ENCODE measurements around the gene ITGBL1. TPM values are rescaled to one million over a fixed set of nuclear protein-coding genes. Genes with fewer than 3 reads are reported as not detected.

ITGBL1 gene
- total and polyA plus RNA-seq, 2 experiments from 2014 or later = 0.29 TPM; not detected in 1

- TF ChIP-seq CREB1 (CRISPR knock-in tag; IDR thresholded peaks at IDR 0.05; ENCODE audit: low read depth) (no peak), EZH2phosphoT487 (IDR thresholded peaks at IDR 0.05; ENCODE audit: unreplicated experiment) (no peak), POLR2AphosphoS5 (IDR thresholded peaks at IDR 0.05; ENCODE audit: low read depth) (no peak)
- no peaks in the 10 kb centered on the region for H3K79me2 ChIP-seq (replicated peaks; ENCODE audit: insufficient read depth)
- H3K27ac Mint-ChIP-seq = no peak overlapping the region
- H3K36me3 ChIP-seq (ENCODE audit: insufficient read depth) = no peaks in the 10 kb centered on the region
- no peaks in the 10 kb centered on the region for H3K9me3 Mint-ChIP-seq
- peaks cover 4% of the 10 kb centered on the region for H3K4me1 ChIP-seq (ENCODE audit: insufficient read depth)
- no peaks in the 10 kb centered on the region for H3F3A ChIP-seq (replicated peaks; ENCODE audit: low read depth)
- ATAC-seq = no peak
- no peak overlapping the region for H3K4me3 Mint-ChIP-seq
- H3K9me2 ChIP-seq (ENCODE audit: insufficient read depth) = no peaks in the 10 kb centered on the region
- no peak overlapping the region for H3K4me3 ChIP-seq
- no peaks in the 10 kb centered on the region for H3K36me3 Mint-ChIP-seq (ENCODE audit: low read depth)
- H3K4me1 Mint-ChIP-seq = peaks cover 12% of the 10 kb centered on the region
- no peak overlapping the region for H2AFZ ChIP-seq
- no peak for DNase-seq (ENCODE audit: low spot score)
- no peaks in the 10 kb centered on the region for H3K27me3 ChIP-seq (ENCODE audit: insufficient read depth)
- no peak overlapping the region for H3K4me2 ChIP-seq
- H3K27ac ChIP-seq (ENCODE audit: low read depth) = no peak overlapping the region
- H4K20me1 ChIP-seq (replicated peaks; ENCODE audit: insufficient read depth) = no peaks in the 10 kb centered on the region
- H3K27me3 Mint-ChIP-seq (ENCODE audit: insufficient read depth, low read depth, poor library complexity) = no peaks in the 10 kb centered on the region
Measured at GRCh38 chr13:101576455-101576854, 124.0 kb downstream of the ITGBL1 start.

- no peaks in the 10 kb centered on the region for H3K9me3 Mint-ChIP-seq
- TF ChIP-seq NANOG (IDR thresholded peaks at IDR 0.05; ENCODE audit: borderline replicate concordance) (no peak), EZH2phosphoT487 (IDR thresholded peaks at IDR 0.05; ENCODE audit: unreplicated experiment) (no peak), ZNF462 (CRISPR knock-in tag; IDR thresholded peaks at IDR 0.05) (no peak), STAT1 (IDR thresholded peaks at IDR 0.05; ENCODE audit: unreplicated experiment) (no peak), REST (IDR thresholded peaks at IDR 0.05; ENCODE audit: unreplicated experiment) (no peak), JUNB (IDR thresholded peaks at IDR 0.05; ENCODE audit: unreplicated experiment) (no peak), CREB1 (CRISPR knock-in tag; IDR thresholded peaks at IDR 0.05; ENCODE audit: low read depth) (no peak), ZNF114 (CRISPR knock-in tag; IDR thresholded peaks at IDR 0.05) (no peak), EZH2 (IDR thresholded peaks at IDR 0.05; ENCODE audit: low read depth, unreplicated experiment) (no peak), ETS1 (IDR thresholded peaks at IDR 0.05) (no peak), ZNF331 (CRISPR knock-in tag; IDR thresholded peaks at IDR 0.05; ENCODE audit: low read depth) (no peak), POLR2AphosphoS5 (IDR thresholded peaks at IDR 0.05; ENCODE audit: low read depth) (no peak)
Measured at GRCh38 chr13:101576977-101577376, 124.5 kb downstream of the ITGBL1 start.

More at GRCh38 chr13:101576977-101577376, 124.5 kb downstream of the ITGBL1 start:
- no peak for DNase-seq (ENCODE audit: low spot score)
- H2AFZ ChIP-seq = no peak overlapping the region
- no peaks in the 10 kb centered on the region for H3K79me2 ChIP-seq (replicated peaks; ENCODE audit: insufficient read depth)
- H4K20me1 ChIP-seq (replicated peaks; ENCODE audit: insufficient read depth) = no peaks in the 10 kb centered on the region
- no peak for ATAC-seq
- no peaks in the 10 kb centered on the region for H3K36me3 Mint-ChIP-seq (ENCODE audit: low read depth)
- no peaks in the 10 kb centered on the region for H3K9me2 ChIP-seq (ENCODE audit: insufficient read depth)
- peaks cover 4% of the 10 kb centered on the region for H3K4me1 ChIP-seq (ENCODE audit: insufficient read depth)
- H3K4me3 Mint-ChIP-seq = no peak overlapping the region
- H3K4me3 ChIP-seq = no peak overlapping the region
- no peak overlapping the region for H3K27ac ChIP-seq (ENCODE audit: low read depth)
- no peaks in the 10 kb centered on the region for H3K27me3 ChIP-seq (ENCODE audit: insufficient read depth)
- peaks cover 12% of the 10 kb centered on the region for H3K4me1 Mint-ChIP-seq
- H3K27ac Mint-ChIP-seq = no peak overlapping the region
- no peaks in the 10 kb centered on the region for H3F3A ChIP-seq (replicated peaks; ENCODE audit: low read depth)
- no peaks in the 10 kb centered on the region for H3K36me3 ChIP-seq (ENCODE audit: insufficient read depth)
- no peak overlapping the region for H3K4me2 ChIP-seq
- no peaks in the 10 kb centered on the region for H3K27me3 Mint-ChIP-seq (ENCODE audit: insufficient read depth, low read depth, poor library complexity)

All from GM23338 (cell line).